H1 (cell line): ENCODE data around the gene GMCL2. TPM values are rescaled to one million over a fixed set of nuclear protein-coding genes. Genes with fewer than 3 reads are reported as not detected.

ENCODE experiments used
- CTCF ChIA-PET: fragments of 300-600 bp; sonication (Branson Sonifier 250); formaldehyde crosslinking; loops from one replicate; lab custom pipeline; 2021; ENCODE audit not compliant: partially characterized antibody; lab: Charles Lee
- POLR2A ChIA-PET: fragments of 300-600 bp; sonication (Branson Sonifier 250); formaldehyde crosslinking; loops from one replicate; lab custom pipeline; 2021; ENCODE audit warnings: inconsistent platforms; ENCODE audit not compliant: partially characterized antibody; lab: Charles Lee
- DNase-seq, 2 experiments: peaks; one replicate each; pipeline versions ENCODE4 v3.0.0 to v3.0.0-alpha.2; 2010 to 2022; ENCODE audit warnings: low spot score in 2 of 2, low read depth in 1 of 2, mixed read lengths in 1 of 2
- FAIRE-seq: peaks from 2 replicates; lab custom pipeline; 2011; peaks lifted over from hg19 to GRCh38; lab: Jason Lieb, UNC
- H2AFZ ChIP-seq: 2 replicates; pipeline ENCODE4 v1.8.1; 2012; ENCODE audit warnings: low read length, inconsistent platforms
- H2AK5ac ChIP-seq: 2 replicates; pipeline ENCODE4 v1.6.1; 2013; ENCODE audit warnings: low read depth, low read length
- H2BK120ac ChIP-seq: replicated peaks from 2 replicates; pipeline ENCODE3; 2013; ENCODE audit warnings: low read depth, low read length, inconsistent platforms
- H2BK12ac ChIP-seq: 2 replicates; pipeline ENCODE4 v1.6.1; 2013; ENCODE audit warnings: low read depth, low read length
- H2BK15ac ChIP-seq: 2 replicates; pipeline ENCODE4 v1.6.1; 2013; ENCODE audit warnings: low read length
- H2BK20ac ChIP-seq: 2 replicates; pipeline ENCODE4 v1.6.1; 2013; ENCODE audit warnings: low read length
- H2BK5ac ChIP-seq: 2 replicates; pipeline ENCODE4 v1.6.1; 2013; ENCODE audit warnings: low read depth, low read length
- H3K14ac ChIP-seq: 2 replicates; pipeline ENCODE4 v1.6.1; 2013; ENCODE audit warnings: inconsistent platforms; ENCODE audit not compliant: insufficient read length
- H3K18ac ChIP-seq: 2 replicates; pipeline ENCODE4 v1.6.1; 2013; ENCODE audit warnings: low read length; ENCODE audit errors: extremely low read depth
- H3K23ac ChIP-seq: 2 replicates; pipeline ENCODE4 v1.6.1; 2013; ENCODE audit warnings: inconsistent platforms; ENCODE audit not compliant: insufficient read length
- H3K23me2 ChIP-seq: 2 replicates; pipeline ENCODE4 v1.6.1; 2013; ENCODE audit warnings: low read depth, low read length
- H3K27ac ChIP-seq: 2 replicates; pipeline ENCODE4 v1.6.1; 2011; ENCODE audit warnings: low read depth, low read length, inconsistent platforms
- H3K27me3 ChIP-seq, 4 experiments: replicated peaks in 1 of 4; 1 replicate in 1 of 4; 2 replicates in 3 of 4; pipeline versions ENCODE4 v1.6.1 to v1.8.1; 2011 to 2013; ENCODE audit warnings: low read length in 3 of 4, mild to moderate bottlenecking in 3 of 4, inconsistent platforms in 2 of 4, mixed read lengths in 2 of 4, moderate library complexity in 1 of 4; ENCODE audit not compliant: control insufficient read depth in 3 of 4, insufficient read depth in 3 of 4; ENCODE audit errors: extremely low read depth in 1 of 4
- H3K36me3 ChIP-seq, 4 experiments: 2 replicates each; pipeline versions ENCODE4 v1.6.1 to v1.8.1; 2011 to 2013; ENCODE audit warnings: mild to moderate bottlenecking in 4 of 4, low read length in 3 of 4, moderate library complexity in 2 of 4, control low read depth in 1 of 4, inconsistent platforms in 1 of 4; ENCODE audit not compliant: insufficient read depth in 4 of 4, control insufficient read depth in 2 of 4
- H3K4ac ChIP-seq: replicated peaks from 2 replicates; pipeline ENCODE3; 2013; ENCODE audit warnings: low read length, low read depth, mixed read lengths, inconsistent platforms; ENCODE audit not compliant: insufficient read length
- H3K4me1 ChIP-seq, 4 experiments: replicated peaks in 1 of 4; 1 replicate in 1 of 4; 2 replicates in 3 of 4; pipeline versions ENCODE4 v1.6.1 to v1.8.1; 2011 to 2013; ENCODE audit warnings: low read length in 3 of 4, inconsistent platforms in 2 of 4, mixed read lengths in 1 of 4; ENCODE audit not compliant: insufficient read depth in 4 of 4, control insufficient read depth in 3 of 4
- H3K4me2 ChIP-seq, 2 experiments: 2 replicates each; pipeline versions ENCODE4 v1.6.1 to v1.8.1; 2011 to 2013; ENCODE audit warnings: low read depth in 2 of 2, low read length in 2 of 2, control low read depth in 1 of 2, inconsistent platforms in 1 of 2, mild to moderate bottlenecking in 1 of 2; ENCODE audit not compliant: insufficient read depth in 1 of 2
- H3K4me3 ChIP-seq, 4 experiments: fragments of 200-600, 300-600 bp in 1 of 4; sonication (generic), shearing (Covaris generic), sonication (Bioruptor Twin) in 1 of 4; 2 replicates each; pipeline versions ENCODE4 v1.5.1 to v1.8.1; 2011 to 2016; ENCODE audit warnings: low read length in 4 of 4, low read depth in 3 of 4, control low read depth in 2 of 4, inconsistent platforms in 2 of 4, mild to moderate bottlenecking in 2 of 4, mixed read lengths in 1 of 4, moderate library complexity in 1 of 4; ENCODE audit not compliant: insufficient read depth in 2 of 4; ENCODE audit errors: extremely low read depth in 1 of 4
- H3K56ac ChIP-seq: replicated peaks from 2 replicates; pipeline ENCODE3; 2013; ENCODE audit warnings: low read depth, mild to moderate bottlenecking, mixed read lengths, low read length, inconsistent platforms; ENCODE audit not compliant: insufficient read length
- H3K79me1 ChIP-seq: 2 replicates; pipeline ENCODE4 v1.6.1; 2013; ENCODE audit warnings: low read depth, low read length, control low read depth
- H3K79me2 ChIP-seq, 2 experiments: 2 replicates each; pipeline versions ENCODE4 v1.6.1 to v1.8.1; 2012 to 2013; ENCODE audit warnings: low read length in 2 of 2, mild to moderate bottlenecking in 2 of 2, inconsistent platforms in 1 of 2; ENCODE audit not compliant: insufficient read depth in 2 of 2, control insufficient read depth in 1 of 2
- H3K9ac ChIP-seq, 4 experiments: replicated peaks in 1 of 4; 1 replicate in 1 of 4; 2 replicates in 3 of 4; pipeline versions ENCODE4 v1.6.1 to v1.8.1; 2011 to 2013; ENCODE audit warnings: low read depth in 3 of 4, low read length in 3 of 4, control low read depth in 2 of 4, mild to moderate bottlenecking in 2 of 4, moderate library complexity in 2 of 4, inconsistent platforms in 1 of 4; ENCODE audit errors: extremely low read depth in 1 of 4
- H3K9me3 ChIP-seq, 2 experiments: 2 replicates each; pipeline versions ENCODE4 v1.6.1 to v1.8.1; 2012 to 2013; ENCODE audit warnings: mild to moderate bottlenecking in 2 of 2, moderate library complexity in 2 of 2, control low read depth in 1 of 2, inconsistent platforms in 1 of 2, low read depth in 1 of 2, low read length in 1 of 2, mixed read lengths in 1 of 2; ENCODE audit not compliant: insufficient read depth in 2 of 2
- H4K20me1 ChIP-seq, 2 experiments: replicated peaks in 1 of 2; 2 replicates each; pipeline versions ENCODE3 to v1.8.1; 2011 to 2013; ENCODE audit warnings: inconsistent platforms in 2 of 2, low read length in 2 of 2, mild to moderate bottlenecking in 1 of 2; ENCODE audit not compliant: insufficient read depth in 2 of 2, control insufficient read depth in 1 of 2
- H4K5ac ChIP-seq: 2 replicates; pipeline ENCODE4 v1.6.1; 2013; ENCODE audit warnings: low read length, low read depth, mixed read lengths, inconsistent platforms; ENCODE audit not compliant: insufficient read length
- H4K8ac ChIP-seq: 2 replicates; pipeline ENCODE4 v1.8.0; 2013; ENCODE audit warnings: mild to moderate bottlenecking, moderate library complexity, low read length, inconsistent platforms; ENCODE audit not compliant: insufficient read depth; ENCODE audit errors: extremely low read depth
- H4K91ac ChIP-seq: replicated peaks from 2 replicates; pipeline ENCODE3; 2013; ENCODE audit warnings: low read length, mixed read lengths, inconsistent platforms; ENCODE audit not compliant: insufficient read length
- BACH1 ChIP-seq: IDR thresholded peaks from 2 replicates; pipeline ENCODE4 v1.6.1; 2012; ENCODE audit warnings: low read length, improper control_type of control experiment
- KDM1A ChIP-seq: fragments of 200-600, 300-600 bp; sonication (generic); IDR thresholded peaks from 2 replicates; pipeline ENCODE4 v1.7.1; 2016; ENCODE audit warnings: mild to moderate bottlenecking, low read length, borderline replicate concordance
- PHF8 ChIP-seq: fragments of 200-600 bp; sonication (generic); conservative IDR thresholded peaks from 2 replicates; pipeline ENCODE4 v1.7.1; 2012; ENCODE audit warnings: low read depth, mild to moderate bottlenecking, inconsistent platforms, low read length, moderate library complexity
- POLR2A ChIP-seq, 2 experiments: IDR thresholded peaks; 1 replicate in 1 of 2; 2 replicates in 1 of 2; pipeline ENCODE4 v1.6.1; 2011; ENCODE audit warnings: low read depth in 2 of 2, low read length in 2 of 2, mild to moderate bottlenecking in 2 of 2; ENCODE audit errors: control extremely low read depth in 1 of 2
- POLR2AphosphoS5 ChIP-seq: IDR thresholded peaks from 2 replicates; pipeline ENCODE4 v1.6.1; 2011; ENCODE audit warnings: low read depth, low read length
- SAP30 ChIP-seq: fragments of 300-600 bp; sonication (generic); IDR thresholded peaks from 2 replicates; pipeline ENCODE4 v1.7.1; 2012; ENCODE audit warnings: low read length, moderate library complexity, mild to moderate bottlenecking, inconsistent platforms; ENCODE audit not compliant: insufficient read depth, insufficient replicate concordance
- WGBS, 2 experiments: shearing (Covaris generic) in 1 of 2; methylation state at CpG; one replicate each; pipeline versions ENCODE4 v1.1.6 to v1.1.7; 2013 to 2015; ENCODE audit warnings: low lambda C conversion rate in 2 of 2, mixed read lengths in 2 of 2, inconsistent platforms in 1 of 2, low coverage in 1 of 2, missing lambda C conversion rate in 1 of 2; ENCODE audit not compliant: insufficient replicate concordance in 2 of 2, insufficient coverage in 1 of 2, insufficient read length in 1 of 2; ENCODE audit errors: extremely low coverage in 1 of 2, missing lambda C conversion rate in 1 of 2; 5-methylcytosine and 5-hydroxymethylcytosine counted together
- polyA plus RNA-seq, 7 experiments: library from polyadenylated mRNA; depleted of rRNA in 3 of 7; stranded (reverse) in 5 of 7; unstranded in 2 of 7; fragments of >200 nt in 5 of 7; fragments of 200-250 nt in 2 of 7; gene quantifications; 1 replicate in 5 of 7; 2 replicates in 1 of 7; 4 replicates in 1 of 7; pipeline versions ENCODE4 v1.2.1 to v1.2.3, GENCODE V29; 2011 to 2013; ENCODE audit warnings: missing spikeins in 2 of 7, mixed read lengths in 2 of 7
- total RNA-seq: library from RNA; stranded (reverse); fragmentation: NEBNext Ultra II Directional; extraction: Animal tissue kit (Norgen Biotek cat#: 25700); gene quantifications from 2 replicates; pipeline ENCODE4 v1.2.1, GENCODE V29; 2021

The GMCL2 gene
- total and polyA plus RNA-seq, 2 of the 8 experiments (the other 6 are each of a cell fraction or from before 2014, with no cell fraction given): 0.13 TPM; not detected in 1

- Histone ChIP-seq H2BK120ac (no peak overlapping the region), H3K56ac (no peak overlapping the region), H4K8ac (no peak overlapping the region), H3K27me3 (no peaks in the 10 kb centered on the region), H3K9ac (peak overlapping the region; percentile 97 to 99 (median 99); a peak in 6 of 7 replicates), H4K5ac (no peak overlapping the region), H3K18ac (no peak overlapping the region), H2BK20ac (no peak overlapping the region), H3K79me2 (peaks cover 27 to 49% of the 10 kb centered on the region in 2 experiments), H3K27ac (no peak overlapping the region), H3K36me3 (peaks cover 48 to 62% (median 59%) of the 10 kb centered on the region in 4 experiments), H3K4me1 (peaks cover 0 to 10% (median 4%) of the 10 kb centered on the region in 4 experiments; a peak in 5 of 7 replicates), H2AFZ (no peak overlapping the region), H3K4ac (no peak overlapping the region), H3K23me2 (peaks cover 4% of the 10 kb centered on the region), H3K14ac (no peak overlapping the region), H3K4me3 (peak overlapping the region; percentile 93 to 100 (median 100); a peak in 7 of 8 replicates), H2BK12ac (no peak overlapping the region), H4K91ac (no peak overlapping the region), H3K23ac (no peak overlapping the region), H3K9me3 (no peaks in the 10 kb centered on the region), H2BK15ac (no peak overlapping the region), H4K20me1 (peaks cover 45 to 47% of the 10 kb centered on the region in 2 experiments), H2BK5ac (no peak overlapping the region), H3K79me1 (peaks cover 20% of the 10 kb centered on the region), H3K4me2 (peak overlapping the region; percentile 84 to 95), H2AK5ac (no peak overlapping the region)
- 81% methylated on average over 12 of the region's 12 CpGs; no CpG with 5 or more reads in 1 of the 2 experiments for WGBS, 2 experiments
- FAIRE-seq (no peak), DNase-seq (no peak)
- TF ChIP-seq PHF8: no peak
- peak; percentile 21 for TF ChIP-seq SAP30
- peak in 1 of 2 experiments; percentile 75; a peak in 2 of 3 replicates for TF ChIP-seq POLR2A (IDR thresholded peaks at IDR 0.05; ENCODE audit: control extremely low read depth in 1 of 2, low read depth in 2 of 2, low read length in 2 of 2)
- no peak for TF ChIP-seq BACH1
- TF ChIP-seq KDM1A: no peak
- peak; percentile 75 for TF ChIP-seq POLR2AphosphoS5
- POLR2A ChIA-PET: interaction anchor here (0.7 to 31.3 kb wide), 10 partner anchors 9 to 1571 kb away, joined by 3 to 985 read pairs (median 3); partner anchors contain the start of genes GMCL2 and PHYKPL
- CTCF ChIA-PET: interaction anchor here (0.7 to 3.3 kb wide), 6 partner anchors 9 to 715 kb away, joined by 3 to 20 read pairs (median 4); no protein-coding TSS in a partner anchor
Observed at GRCh38 chr5:178206166-178207101, 19.3 kb upstream of the GMCL2 start.
